Middle frontal gyrus (tissue), 1 donor: ENCODE results near the gene PLOD2.
A peak's percentile ranks its signal among the peaks of the same experiment; 100 is the strongest.

Experiments used
- DNase-seq: peaks from one replicate; pipeline ENCODE4 v3.0.0-alpha.2; 2015; ENCODE audit warnings: low spot score; ENCODE audit errors: extremely low spot score

The PLOD2 gene

DNA sequence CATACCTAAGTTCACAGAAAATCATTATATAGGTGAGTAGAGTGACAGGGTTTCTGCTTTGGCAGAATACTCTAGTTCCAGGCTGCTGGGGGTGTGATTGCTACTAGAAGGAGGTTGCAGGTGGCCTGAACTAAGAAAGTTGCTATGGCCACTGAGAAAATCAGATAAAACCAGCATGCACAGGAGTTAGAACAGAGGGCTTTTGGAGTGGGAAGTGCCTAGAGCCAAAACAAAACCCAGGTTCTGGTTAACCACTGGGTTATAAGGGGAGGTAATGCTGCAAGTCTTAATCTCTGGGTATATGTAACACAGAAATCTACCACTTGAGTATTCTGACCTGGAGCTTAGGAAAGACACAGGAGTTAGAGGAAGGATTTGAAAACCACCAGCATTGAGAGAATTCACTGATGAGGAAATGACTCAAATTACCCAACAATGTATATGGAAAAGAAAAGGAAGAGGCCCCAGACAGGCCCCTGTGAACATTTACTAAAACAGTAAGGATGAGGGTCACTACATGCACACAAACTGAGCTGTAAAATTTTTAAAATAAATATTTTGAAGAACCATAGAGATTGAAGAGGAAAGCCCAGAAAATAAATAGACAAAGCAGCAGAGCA, 60.0 kb downstream of the PLOD2 start:
- no peak for DNase-seq

DNA sequence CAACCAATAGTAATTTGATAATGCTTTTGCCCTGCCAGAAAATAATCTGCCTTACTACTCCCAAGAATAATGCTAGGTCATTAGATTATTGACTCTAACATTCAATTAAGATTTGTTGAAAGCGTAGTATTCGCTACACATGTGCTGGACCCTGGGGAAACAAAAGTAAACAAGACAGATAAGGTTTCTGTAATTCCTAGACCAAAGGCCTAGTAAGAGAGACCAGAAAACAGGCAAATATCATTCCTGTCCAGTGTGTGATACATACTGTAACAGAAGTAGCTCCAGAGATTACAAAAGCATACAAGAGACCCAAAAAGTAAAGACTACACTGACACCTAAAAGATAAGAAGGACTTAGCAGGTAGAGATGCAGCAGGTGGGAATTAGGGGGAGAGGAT, 60.8 kb downstream of the PLOD2 start:
- no peak for DNase-seq

DNA sequence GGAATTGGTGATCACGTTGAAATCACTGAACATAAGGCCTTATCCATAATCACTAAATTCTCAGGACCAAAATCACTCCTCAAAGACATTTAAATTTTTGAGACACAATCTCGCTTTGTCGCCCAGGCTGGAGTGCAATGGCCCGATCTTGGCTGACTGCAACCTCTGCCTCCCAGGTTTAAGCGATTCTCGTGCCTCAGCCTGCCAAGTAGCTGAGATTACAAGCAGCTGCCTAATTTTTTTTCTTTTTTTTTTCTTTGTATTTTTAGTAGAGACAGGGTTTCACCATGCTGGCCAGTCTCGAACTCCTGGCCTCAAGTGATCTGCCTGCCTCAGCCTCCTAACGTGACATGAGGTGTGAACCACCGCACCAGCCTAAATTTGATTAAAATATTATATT, 61.7 kb downstream of the PLOD2 start:
- no peak for DNase-seq

DNA sequence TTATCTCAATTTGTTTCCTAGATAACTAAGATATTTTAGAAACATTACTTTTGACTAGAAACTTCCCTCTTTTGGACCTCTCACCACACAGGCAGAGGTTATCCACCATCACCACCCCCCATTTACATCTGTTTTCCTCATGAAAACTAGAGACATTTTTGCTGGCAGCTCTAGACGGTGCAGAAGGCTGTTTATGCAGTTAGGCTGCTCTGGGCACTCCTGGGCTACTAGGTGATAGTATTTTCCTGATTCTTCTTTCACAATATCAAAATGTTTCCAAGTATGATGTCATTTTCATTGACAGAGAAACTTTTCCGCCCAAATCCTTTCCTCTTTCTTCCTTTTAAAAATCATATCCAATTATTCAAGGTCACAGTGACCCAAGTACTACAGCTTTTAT, 67.1 kb downstream of the PLOD2 start:
- DNase-seq = no peak

DNA sequence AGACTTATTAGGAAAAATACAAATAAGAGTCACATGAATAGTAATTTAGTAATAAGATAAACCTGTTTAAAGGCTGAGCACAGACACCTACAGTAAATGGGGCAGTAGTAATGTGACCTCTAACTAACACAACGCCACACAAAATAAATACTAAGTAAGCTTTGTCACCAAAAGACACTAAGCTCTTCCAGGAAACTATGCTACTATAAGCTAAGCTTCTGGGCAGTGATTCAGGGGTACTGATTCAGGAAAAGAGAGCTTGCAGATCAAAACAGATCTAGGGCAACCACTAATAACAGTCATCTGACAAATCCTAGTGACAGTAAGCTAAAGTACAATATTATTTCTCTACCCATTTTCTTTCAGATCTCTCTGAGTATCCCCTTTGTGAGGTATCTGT, 68.8 kb downstream of the PLOD2 start:
- DNase-seq = no peak

DNA sequence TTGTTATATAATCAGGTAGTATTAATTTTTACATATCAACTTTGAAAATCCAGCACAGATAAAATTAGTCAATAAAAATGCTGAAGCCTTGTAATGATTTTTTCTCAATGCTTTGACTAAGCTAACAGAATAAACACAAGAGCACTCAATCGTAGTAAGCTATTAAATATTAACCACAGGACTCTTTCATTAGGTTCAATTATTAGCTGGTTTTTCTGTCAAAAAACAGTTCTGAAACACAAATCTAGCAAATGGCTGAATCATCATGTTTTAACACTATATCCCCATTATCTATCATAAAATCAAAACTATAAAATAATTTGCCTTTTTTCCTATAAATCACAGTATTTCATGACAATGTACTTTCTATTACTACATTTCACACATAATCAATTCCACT, 69.6 kb downstream of the PLOD2 start:
- DNase-seq = no peak

DNA sequence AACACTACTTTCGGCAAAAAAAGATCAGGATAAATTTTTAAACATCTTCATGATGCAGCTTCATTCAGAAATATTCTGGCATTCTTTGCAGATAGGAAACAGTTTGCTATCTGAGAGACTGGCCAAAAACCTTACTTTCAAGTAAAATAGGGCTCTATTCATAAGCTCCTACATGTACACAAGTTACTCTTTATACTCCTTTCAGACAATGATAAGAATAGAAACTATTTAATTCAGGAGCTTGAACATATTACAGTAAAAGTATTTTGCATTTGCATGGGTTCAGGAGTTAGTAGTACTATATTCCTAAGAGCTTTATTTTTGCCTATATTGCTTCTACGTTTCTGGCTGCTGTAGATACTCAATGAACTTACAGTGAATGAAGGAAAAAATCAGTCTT, 70.5 kb downstream of the PLOD2 start:
- DNase-seq = no peak

DNA sequence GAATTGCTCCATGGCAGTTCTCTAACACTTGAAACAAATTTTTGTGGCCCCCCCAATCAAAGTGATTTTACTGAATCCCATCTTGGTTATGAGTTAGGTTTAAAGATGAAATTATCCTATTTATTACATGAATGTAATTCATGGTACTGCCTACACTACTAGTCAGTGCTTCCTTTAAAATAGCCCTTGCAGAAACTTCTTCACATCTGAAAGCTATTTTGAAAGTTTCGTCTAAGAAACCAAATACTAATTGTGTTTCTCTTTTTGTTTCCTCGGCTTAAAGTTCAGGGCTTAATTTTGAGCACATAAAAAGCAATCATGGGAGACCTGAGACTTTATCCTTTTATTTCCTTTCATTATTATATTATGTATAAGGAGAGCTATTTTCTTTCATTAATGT, 72.1 kb downstream of the PLOD2 start:
- DNase-seq = no peak

DNA sequence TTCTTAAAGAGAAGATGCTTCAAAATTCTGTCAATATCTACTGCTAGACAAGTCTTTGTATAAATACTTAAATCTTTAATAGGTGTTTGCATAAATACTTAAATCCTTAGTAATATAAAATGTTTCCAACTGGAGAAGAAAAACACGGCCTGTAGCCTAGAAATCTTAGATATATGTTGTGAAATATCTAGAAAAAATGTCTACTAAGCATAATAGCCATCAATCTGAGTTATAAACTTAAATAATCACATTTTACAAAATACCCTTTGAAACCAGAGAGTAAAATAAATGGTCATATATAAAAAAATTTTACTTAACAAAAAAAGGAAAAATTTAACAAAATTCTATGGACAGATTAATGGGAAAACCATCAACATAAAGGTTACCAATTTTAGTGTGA, 73.9 kb downstream of the PLOD2 start:
- no peak for DNase-seq

DNA sequence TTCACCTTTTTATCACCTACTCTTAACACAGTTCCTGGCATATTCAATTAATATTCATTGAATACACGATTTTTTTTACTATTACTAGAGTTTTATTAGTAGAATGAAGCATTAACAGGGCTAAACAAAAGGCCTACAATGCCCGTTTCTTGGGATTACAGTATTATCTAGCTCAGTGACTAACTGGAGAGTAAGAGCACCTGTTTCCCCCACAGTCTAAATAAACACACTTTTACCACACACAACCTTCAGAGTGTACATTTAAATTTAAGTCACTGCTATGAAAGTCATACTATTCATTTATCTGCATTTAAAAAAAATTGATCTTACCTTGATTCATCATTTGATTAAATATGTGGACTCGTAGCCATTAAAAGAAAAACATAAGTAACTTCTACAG, 74.8 kb downstream of the PLOD2 start:
- DNase-seq = no peak

DNA sequence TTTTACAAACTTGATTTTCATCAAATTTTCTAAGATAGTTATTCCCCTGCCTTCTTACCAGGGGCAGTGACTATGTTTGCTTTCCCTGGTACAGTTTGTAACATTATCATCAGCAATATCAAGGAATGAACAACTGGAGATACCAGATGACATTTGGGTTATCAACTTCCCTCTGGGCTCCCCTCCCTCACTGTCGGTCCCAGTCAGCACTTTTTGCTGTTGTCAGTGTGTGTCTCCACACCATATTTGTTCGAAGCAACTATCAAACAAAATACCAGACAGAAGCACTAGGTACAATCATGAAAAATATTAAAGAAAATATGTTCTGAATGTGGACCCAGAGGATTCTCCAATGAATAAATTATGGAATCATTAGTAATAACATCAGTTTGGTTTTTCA, 75.3 kb downstream of the PLOD2 start:
- no peak for DNase-seq

DNA sequence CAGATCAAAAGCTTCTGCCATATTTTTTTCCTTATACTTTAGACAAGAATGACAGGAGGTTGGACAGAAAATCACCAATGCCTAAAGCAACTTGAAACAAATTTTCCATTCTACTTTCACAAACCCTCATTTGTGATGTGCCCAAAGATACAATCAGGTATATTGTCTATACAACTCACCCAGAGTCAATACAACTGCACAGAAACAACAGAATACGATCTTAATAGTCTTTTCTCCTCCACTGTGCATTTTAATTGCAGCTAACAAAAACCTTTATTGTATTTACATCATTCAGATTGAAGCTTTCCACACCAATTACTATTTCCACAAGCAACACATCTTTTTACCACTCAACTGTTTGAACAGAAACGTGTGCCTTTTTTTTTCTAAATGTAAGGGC, 80.4 kb downstream of the PLOD2 start:
- no peak for DNase-seq

DNA sequence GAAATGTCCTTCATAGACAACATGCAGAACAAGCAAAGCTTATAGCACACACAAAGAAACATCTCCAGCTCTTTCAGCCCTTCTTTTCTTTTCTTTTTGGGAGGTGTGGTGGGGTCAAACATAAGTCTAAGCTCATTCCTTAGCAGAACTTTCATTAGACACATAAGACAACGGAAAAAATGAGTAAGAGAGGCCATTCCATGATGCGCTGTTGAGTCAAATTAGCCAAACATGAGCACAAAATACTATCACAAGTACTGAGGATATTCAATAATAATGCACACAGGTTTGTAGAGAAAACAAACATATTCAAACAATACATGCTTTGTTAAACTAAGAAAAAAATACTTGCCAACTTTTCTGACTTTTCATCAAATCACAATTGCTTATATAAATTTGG, 83.0 kb downstream of the PLOD2 start:
- DNase-seq = no peak

DNA sequence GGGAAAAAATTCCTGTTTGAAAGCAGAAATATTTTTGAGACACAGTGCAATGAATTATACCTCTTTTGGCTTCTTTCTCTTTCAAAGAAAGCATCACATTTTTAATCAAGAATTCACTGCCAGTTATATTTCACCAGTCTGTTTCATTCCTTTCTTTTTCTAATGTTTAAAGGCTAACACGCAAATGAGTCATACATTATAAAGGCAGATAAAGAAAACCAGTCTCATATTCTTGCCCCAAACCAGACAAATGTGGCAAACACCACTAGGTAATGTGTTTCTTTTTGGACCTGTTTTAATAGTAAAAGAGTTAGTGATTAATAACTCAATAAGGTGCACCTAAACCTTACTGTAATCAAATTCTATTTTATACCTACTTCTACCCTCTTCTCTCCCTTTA, 83.8 kb downstream of the PLOD2 start:
- DNase-seq = no peak

DNA sequence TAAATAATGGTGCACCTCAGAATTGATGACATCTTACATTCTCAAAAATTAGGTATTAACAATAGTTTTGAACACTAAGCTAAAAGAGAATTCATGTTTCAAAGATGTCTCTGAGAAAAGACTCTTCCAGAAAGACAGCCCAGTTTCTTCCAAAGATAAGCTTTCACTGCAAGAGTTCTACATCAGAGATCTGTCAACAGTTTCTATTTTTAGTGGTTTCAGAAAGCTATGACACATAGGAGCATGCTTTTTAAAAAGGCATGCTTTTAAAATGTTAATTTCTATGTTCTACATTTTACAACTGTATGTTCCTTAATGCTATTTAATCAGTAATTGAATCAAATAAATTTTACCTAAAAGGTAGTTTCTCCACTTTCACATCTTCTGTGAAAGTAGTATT, 88.2 kb downstream of the PLOD2 start:
- no peak for DNase-seq

DNA sequence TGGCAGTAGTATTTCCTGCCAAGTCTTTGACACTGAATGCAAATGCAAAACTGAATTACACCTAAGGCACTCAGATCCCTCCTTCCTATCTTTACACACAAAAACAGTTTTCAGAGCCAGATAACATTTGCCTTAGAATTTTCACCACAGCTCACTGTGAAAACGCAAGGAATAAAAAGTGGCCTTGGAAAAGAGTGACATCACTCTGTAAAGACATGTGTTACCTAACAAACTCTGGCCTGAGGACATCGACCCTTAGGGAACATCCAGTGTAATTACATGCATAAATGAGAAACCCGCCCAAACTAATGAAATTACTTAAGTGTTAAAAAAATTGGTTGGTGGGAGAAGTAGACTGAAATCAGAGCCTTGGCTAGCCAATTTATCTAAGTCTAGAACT, 88.9 kb downstream of the PLOD2 start:
- DNase-seq = no peak

DNA sequence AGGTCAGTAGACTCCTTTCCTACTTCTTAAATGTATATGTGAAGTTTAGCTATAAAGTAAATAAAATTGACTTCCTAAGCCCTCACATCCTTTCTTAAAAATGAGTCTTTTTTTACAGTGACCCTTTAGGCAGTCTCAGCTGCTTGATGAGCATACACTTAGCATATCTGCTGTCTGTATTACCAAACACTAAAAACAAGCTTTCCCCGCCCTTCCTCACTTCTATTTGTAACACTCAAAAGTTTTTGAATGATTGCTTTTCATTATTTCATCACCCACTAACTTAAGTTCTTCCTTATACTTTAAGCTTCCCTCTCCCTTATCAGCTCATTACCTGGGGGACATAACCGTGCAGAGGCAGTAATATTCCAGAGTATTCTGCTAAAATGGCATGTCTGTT, 89.4 kb downstream of the PLOD2 start:
- no peak for DNase-seq

DNA sequence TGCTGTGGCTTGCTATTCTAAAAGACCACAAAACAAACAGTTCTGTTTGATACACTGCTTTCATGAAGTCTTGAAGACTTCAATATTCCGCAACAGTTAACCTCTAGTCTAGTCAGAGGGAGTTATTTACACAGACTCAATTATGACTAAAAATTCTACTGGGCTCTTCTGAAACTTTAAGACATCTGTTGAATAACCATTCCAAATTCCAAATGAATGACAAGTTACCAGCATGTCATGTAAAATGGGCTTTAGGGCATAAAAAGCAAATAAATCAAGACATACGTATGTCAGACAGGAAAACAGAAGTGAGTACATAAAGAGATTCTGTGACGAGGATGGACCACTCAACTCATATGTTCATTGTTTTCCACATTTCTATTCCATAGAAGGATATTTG, 93.9 kb downstream of the PLOD2 start:
- DNase-seq = no peak

DNA sequence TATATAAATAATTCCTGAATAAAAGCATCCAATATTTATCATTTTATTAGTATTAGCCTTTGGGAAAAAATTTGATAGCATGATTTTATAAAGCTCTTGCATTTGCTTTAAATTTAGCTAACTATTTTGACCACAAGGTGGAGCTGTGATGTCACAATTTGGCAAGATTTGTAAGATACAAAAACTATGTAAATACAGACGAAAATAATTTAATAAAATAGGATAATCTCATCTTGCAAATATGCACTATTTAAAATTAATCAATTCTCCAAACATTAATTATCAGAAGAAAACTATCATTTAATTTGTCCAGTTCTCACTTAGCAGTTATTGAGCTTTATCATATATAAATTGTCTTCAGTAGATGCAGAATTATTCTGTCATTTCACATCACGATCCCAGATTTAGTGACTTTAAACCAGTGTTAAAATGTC, 95.4 kb downstream of the PLOD2 start:
- peak; percentile 55 for DNase-seq

DNA sequence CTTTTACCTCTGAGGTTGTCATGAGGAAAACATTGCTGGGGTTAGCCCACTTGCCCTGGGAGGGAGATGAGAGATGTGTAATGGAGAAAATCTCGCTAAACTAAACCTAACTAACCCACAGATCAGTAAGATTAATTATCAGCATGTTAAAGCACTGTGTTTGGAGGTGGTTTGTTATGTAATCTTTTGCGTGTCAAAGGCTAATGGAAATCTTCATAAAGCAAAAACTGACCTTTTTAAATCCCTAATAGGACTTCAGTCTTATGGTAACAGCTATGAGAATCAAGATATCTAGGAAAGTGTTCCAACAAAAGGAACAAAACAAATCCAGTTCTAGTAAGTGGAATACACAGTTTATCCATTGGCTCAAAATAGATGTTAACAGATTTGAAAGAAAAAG, 102.7 kb downstream of the PLOD2 start:
- DNase-seq = no peak

DNA sequence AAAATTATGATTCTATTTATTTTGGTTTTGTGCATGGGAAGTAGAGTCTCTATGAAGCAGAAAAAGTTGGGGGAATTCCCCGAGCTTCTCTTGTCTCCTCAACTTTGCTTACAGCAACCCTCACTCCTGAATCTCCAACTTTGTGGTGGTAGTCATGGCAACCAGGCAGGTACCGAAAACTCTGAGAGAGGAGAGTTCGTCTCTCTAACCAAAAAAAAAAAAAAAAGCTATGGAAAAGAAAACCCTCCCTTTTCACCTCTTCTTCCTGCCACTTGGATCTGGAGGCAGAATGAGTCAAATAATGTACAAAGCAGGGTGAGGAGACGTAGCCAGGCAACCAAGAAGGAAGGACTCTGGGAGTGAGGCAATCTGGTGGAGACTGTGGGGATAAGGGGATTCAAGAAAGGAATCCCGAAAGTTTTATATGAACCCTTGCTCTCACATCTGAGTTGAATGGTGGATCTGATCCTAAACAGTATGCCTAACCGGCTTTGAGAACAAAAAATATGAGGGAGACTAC, 108.1 kb downstream of the PLOD2 start:
- no peak for DNase-seq

DNA sequence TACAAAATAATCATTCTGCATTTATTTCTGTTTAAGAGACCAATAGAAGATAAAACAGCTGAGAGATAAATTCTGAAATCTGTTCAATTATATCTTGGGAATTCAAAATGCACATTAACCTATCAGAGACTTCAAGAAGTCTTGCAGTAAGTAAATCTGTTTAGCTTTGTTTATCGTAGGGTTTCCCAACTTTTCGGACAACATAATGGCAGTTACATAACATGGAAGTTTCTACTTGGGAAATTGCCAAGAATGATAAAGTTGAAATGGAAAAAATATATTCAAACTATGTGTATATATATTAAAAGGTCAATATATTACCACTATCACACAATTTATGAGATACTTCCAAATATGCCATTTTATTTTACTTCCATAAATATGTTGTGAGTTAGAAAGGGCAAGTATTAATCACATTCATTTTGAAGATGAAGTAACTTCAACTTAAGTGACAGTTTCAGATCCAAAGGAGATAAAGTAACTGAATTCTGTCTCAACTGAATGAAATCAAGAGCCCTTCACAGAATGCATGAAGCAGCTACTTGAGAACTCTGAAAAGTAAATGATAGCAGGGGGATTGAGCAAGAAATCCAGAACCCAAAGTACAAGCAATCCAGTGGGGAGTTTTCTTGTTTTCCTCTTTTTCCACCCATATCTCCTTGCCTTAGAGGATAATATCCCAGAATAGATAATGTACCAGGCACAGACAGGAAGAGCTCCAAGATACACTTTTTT, 108.8 kb downstream of the PLOD2 start:
- no peak for DNase-seq

DNA sequence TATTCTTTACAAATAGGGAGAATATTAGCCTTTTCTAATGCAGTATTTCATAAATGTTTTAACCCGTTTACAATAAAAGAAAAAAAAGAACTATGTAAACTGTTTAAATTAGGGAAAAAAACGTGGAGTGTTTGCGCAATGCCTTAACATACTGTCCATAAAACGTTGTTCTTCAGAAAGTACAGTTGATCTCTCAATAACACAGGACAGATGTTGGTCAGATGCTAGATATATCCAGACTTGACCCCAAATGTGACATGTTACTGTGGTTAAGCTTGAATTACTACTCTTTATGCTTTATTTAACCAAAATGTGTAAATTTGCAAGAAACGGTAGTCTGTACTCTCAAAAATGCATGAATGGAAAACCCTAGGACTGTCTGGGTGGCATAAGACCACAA, 110.3 kb downstream of the PLOD2 start:
- no peak for DNase-seq
